ENCODE results near the gene FAM107B.

Gene FAM107B

DNA sequence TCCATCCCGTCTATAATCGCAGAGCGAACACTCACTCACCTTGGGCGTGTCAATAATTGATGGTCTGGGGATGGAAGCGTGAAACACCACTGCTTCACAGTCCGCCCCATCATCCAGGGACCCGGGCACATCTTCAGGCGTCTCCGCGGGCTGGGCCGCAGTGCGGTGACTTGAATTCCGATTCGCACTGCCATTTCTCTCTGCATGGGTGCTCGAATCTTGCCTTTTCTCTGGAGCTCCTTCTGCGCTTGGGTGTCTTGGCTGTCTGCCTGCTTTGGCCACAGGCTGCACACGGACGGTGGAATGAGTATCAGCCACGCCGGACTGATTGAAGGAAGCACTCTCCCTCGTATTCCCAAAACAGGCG lies 500 bp downstream of the FAM107B start:
- TF ChIP-seq, protein P1, sequence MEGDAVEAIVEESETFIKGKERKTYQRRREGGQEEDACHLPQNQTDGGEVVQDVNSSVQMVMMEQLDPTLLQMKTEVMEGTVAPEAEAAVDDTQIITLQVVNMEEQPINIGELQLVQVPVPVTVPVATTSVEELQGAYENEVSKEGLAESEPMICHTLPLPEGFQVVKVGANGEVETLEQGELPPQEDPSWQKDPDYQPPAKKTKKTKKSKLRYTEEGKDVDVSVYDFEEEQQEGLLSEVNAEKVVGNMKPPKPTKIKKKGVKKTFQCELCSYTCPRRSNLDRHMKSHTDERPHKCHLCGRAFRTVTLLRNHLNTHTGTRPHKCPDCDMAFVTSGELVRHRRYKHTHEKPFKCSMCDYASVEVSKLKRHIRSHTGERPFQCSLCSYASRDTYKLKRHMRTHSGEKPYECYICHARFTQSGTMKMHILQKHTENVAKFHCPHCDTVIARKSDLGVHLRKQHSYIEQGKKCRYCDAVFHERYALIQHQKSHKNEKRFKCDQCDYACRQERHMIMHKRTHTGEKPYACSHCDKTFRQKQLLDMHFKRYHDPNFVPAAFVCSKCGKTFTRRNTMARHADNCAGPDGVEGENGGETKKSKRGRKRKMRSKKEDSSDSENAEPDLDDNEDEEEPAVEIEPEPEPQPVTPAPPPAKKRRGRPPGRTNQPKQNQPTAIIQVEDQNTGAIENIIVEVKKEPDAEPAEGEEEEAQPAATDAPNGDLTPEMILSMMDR (conservative IDR thresholded peaks at IDR 0.05): no peak
- TF ChIP-seq ZFX (IDR thresholded peaks at IDR 0.05): no peak
- H3K27ac ChIP-seq: no peak overlapping the region

DNA sequence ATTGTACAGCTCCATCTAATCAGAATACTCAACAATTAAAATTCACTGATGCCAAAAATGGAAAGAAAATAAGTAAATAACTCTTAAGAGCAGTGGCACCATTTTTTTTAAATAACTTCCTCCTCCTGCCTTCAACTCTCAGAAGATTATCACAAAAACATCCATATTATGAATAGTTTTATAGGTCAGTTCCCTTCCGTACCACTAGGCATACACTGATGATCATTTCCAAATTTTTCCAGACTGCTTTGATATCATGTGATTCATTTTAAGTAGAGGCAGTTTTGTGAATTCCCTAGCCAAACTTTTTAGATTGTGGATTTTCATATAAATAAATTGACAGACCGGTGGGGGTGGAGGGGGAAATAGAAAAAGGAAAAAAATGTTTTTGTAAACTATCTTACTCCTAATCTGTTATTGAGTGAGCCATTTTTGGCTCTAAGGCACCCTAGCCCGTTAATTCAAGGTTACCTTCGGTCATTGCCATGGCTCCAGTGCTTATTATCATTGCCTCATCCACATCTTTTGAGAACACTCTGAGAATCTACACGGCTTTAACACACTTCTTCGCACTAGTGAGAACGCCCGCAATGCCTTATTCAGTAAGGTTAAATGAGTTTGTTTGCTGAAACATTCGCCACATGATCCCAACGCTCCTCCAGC lies 1.0 kb downstream of the FAM107B start:
- no peak overlapping the region for H3K27ac ChIP-seq
- no peak for TF ChIP-seq ZFX (IDR thresholded peaks at IDR 0.05)
- TF ChIP-seq, protein P1 (conservative IDR thresholded peaks at IDR 0.05): peak; percentile 19

DNA sequence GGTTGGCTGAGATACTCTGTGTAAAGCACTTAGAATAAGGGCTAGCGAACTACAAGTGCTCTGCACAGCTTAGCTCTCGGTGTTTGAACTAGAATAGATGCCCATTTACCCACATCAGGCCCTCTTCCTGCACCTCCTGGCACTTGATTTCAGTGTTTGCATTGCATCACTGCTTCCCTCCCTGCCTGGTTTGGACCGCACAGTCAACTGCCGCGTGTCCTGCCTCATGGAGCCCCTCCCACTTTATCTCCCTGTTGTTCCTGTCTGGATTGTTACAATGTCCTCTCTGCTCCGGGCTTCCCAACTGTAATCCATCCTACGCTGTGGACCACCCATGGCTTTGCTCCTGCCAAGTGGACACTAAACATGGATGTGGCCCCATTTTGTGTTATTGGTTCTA lies 2.3 kb downstream of the FAM107B start:
- TF ChIP-seq, protein P1 (conservative IDR thresholded peaks at IDR 0.05): no peak
- TF ChIP-seq ZFX (IDR thresholded peaks at IDR 0.05): no peak

DNA sequence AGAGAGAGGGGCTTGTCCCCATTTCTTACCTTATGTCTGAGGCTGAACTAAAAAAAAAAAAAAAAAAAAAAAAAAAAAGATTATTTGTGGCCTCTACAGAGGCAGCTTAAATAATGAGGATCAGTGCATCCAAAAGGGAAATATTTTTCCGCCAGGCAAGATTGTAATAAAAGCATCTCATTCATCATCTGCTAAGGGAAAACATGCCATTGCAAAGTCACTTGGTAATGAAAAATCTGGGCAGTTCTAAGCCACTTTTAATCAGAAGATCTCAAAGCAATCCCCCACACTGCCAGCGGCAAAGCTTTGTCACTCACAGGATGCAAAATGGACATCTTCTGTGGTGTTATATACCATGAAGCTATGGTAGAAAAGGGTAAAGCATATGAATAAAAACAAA lies 3.8 kb downstream of the FAM107B start:
- TF ChIP-seq ZFX (IDR thresholded peaks at IDR 0.05): no peak
- TF ChIP-seq, protein P1 (conservative IDR thresholded peaks at IDR 0.05): no peak
- H3K27ac ChIP-seq: no peak overlapping the region

More for the DNA sequence above, 2.3 kb downstream of the FAM107B start:
- no peak overlapping the region for H3K27ac ChIP-seq

DNA sequence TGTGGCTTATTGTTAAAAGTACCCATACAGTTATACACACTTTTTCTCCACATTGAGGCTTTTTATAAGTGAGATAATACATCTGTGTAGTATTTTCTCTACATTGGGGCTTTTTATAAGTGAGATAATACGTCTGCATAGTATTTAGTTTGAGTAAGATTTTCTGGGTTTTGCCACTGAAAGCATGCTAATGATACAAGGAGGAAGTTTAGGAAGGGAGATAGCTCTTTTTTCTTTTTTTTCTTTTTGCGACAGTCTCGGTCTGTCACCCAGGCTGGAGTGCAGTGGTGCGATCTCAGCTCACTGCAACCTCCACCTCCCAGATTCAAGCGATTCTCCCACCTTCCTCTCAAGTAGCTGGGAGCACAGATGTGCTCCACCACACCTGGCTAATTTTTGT lies 13.3 kb downstream of the FAM107B start:
- H3K27ac ChIP-seq: no peak overlapping the region
- TF ChIP-seq, protein P1 (conservative IDR thresholded peaks at IDR 0.05): no peak
- TF ChIP-seq ZFX (IDR thresholded peaks at IDR 0.05): no peak

DNA sequence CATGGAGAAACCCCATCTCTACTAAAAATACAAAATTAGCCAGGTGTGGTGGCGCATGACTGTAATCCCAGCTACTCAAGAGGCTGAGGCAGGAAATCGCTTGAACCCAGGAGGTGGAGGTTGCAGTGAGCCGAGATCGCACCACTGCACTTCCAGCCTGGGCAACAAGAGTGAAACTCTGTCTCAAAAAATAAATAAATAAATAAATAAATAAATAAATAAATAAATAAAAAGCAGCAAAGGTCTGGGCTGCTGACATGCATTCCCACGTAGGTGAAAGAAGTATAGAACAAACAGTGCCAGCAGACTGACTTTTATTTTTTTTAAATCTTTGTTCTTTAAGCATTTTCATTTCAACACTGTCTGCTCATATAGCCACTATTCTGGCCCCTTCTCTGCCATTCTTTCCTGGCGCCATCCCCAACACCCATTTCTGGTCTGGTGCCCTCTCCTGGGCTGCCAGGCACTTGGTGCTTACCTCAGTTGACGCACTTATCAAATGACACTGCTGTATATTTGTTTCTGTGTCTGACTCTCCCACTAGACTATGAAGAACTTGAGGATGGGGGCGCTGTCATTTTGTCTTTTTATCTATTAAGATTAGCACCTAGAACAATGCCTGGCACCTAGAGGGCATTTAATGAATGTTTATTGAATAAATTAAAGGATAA lies 15.6 kb downstream of the FAM107B start:
- no peak for TF ChIP-seq ZFX (IDR thresholded peaks at IDR 0.05)
- TF ChIP-seq, protein P1 (conservative IDR thresholded peaks at IDR 0.05): peak; percentile 67
- no peak overlapping the region for H3K27ac ChIP-seq

DNA sequence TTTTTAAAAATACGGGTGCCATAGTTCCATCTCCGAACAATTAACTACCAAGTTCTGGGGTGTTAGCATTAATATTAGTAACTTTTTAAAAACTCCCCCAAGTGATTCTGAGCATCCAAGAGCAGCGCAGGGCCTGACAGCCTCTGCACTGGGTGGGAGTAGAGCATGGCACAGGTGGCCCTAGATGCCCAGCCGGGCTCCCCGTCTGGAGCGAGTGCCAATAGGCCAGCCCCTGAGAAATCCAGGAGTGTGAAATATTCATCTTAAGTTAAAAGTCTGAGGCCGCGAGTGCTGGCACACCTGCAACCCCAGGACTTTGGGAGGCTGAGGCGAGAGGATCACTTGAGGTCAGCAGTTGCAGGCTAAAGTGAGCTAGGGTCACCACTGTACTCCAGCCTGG lies 16.2 kb downstream of the FAM107B start:
- H3K27ac ChIP-seq: no peak overlapping the region
- TF ChIP-seq ZFX (IDR thresholded peaks at IDR 0.05): no peak
- TF ChIP-seq, protein P1 (conservative IDR thresholded peaks at IDR 0.05): no peak
